H1 (cell line): Measurements from ENCODE around the gene KCNJ9. TPM values are rescaled to one million over a fixed set of nuclear protein-coding genes. Genes with fewer than 3 reads are reported as not detected.

Experiments
- ASH2L ChIP-seq: fragments of 200-600, 300-600 bp; sonication (generic); IDR thresholded peaks from one replicate; pipeline ENCODE4 v1.7.1; 2017; ENCODE audit warnings: low read length
- ATF2 ChIP-seq: IDR thresholded peaks from 2 replicates; pipeline ENCODE4 v1.6.1; 2012; ENCODE audit warnings: low read length, inconsistent platforms
- BCL11A ChIP-seq, 2 experiments: IDR thresholded peaks; one replicate each; pipeline ENCODE4 v1.6.1; 2011; ENCODE audit warnings: low read depth in 2 of 2, low read length in 2 of 2, mild to moderate bottlenecking in 2 of 2
- BRCA1 ChIP-seq: IDR thresholded peaks from 2 replicates; pipeline ENCODE4 v1.6.1; 2012; ENCODE audit warnings: low read depth, low read length, improper control_type of control experiment
- CHD1 ChIP-seq: IDR thresholded peaks from 2 replicates; pipeline ENCODE4 v1.6.1; 2012; ENCODE audit warnings: low read depth, low read length, improper control_type of control experiment
- EGR1 ChIP-seq: IDR thresholded peaks from 2 replicates; pipeline ENCODE4 v1.6.1; 2011; ENCODE audit warnings: low read depth, low read length, borderline replicate concordance
- EP300 ChIP-seq, 2 experiments: IDR thresholded peaks; 1 replicate in 1 of 2; 2 replicates in 1 of 2; pipeline ENCODE4 v1.6.1; 2011 to 2012; ENCODE audit warnings: low read depth in 2 of 2, low read length in 2 of 2, mild to moderate bottlenecking in 2 of 2, borderline replicate concordance in 1 of 2, inconsistent platforms in 1 of 2, moderate library complexity in 1 of 2
- EZH2 ChIP-seq: fragments of 200-600 bp; sonication (generic); IDR thresholded peaks from 2 replicates; pipeline ENCODE4 v1.7.1; 2012; ENCODE audit warnings: low read depth, mild to moderate bottlenecking, moderate library complexity, low read length, inconsistent platforms; ENCODE audit not compliant: severe bottlenecking
- JUN ChIP-seq: IDR thresholded peaks from 2 replicates; pipeline ENCODE4 v1.6.1; 2011; ENCODE audit warnings: low read depth, mild to moderate bottlenecking, improper control_type of control experiment, low read length
- MAFK ChIP-seq: IDR thresholded peaks from 2 replicates; pipeline ENCODE4 v1.6.1; 2012; ENCODE audit warnings: low read depth, mild to moderate bottlenecking, improper control_type of control experiment, low read length
- POU5F1 ChIP-seq: IDR thresholded peaks from 2 replicates; pipeline ENCODE4 v1.6.1; 2011; ENCODE audit warnings: low read depth, mild to moderate bottlenecking, low read length, moderate library complexity
- RAD21 ChIP-seq, 2 experiments: IDR thresholded peaks in 1 of 2; conservative IDR thresholded peaks in 1 of 2; 2 replicates each; pipeline ENCODE4 v1.6.1; 2011; ENCODE audit warnings: low read depth in 2 of 2, low read length in 2 of 2, improper control_type of control experiment in 1 of 2, inconsistent platforms in 1 of 2, mild to moderate bottlenecking in 1 of 2, moderate library complexity in 1 of 2
- SIN3A ChIP-seq, 2 experiments: IDR thresholded peaks in 1 of 2; conservative IDR thresholded peaks in 1 of 2; 2 replicates each; pipeline ENCODE4 v1.6.1; 2011 to 2012; ENCODE audit warnings: low read length in 2 of 2, improper control_type of control experiment in 1 of 2, low read depth in 1 of 2, mild to moderate bottlenecking in 1 of 2
- SIX5 ChIP-seq: IDR thresholded peaks from 2 replicates; pipeline ENCODE4 v1.6.1; 2011; ENCODE audit warnings: mild to moderate bottlenecking, low read depth, low read length
- SP1 ChIP-seq: IDR thresholded peaks from 2 replicates; pipeline ENCODE4 v1.6.1; 2011; ENCODE audit warnings: low read depth, low read length
- SP2 ChIP-seq: IDR thresholded peaks from 2 replicates; pipeline ENCODE4 v1.6.1; 2012; ENCODE audit warnings: mild to moderate bottlenecking, low read length, inconsistent platforms
- SUZ12 ChIP-seq: fragments of 200-600 bp; sonication (generic); IDR thresholded peaks from 2 replicates; pipeline ENCODE4 v1.6.1; 2012; ENCODE audit warnings: mild to moderate bottlenecking, inconsistent platforms, low read length, moderate library complexity, mixed read lengths
- TBP ChIP-seq: IDR thresholded peaks from 2 replicates; pipeline ENCODE4 v1.6.1; 2011; ENCODE audit warnings: low read depth, low read length, improper control_type of control experiment
- YY1 ChIP-seq: IDR thresholded peaks from 2 replicates; pipeline ENCODE4 v1.6.1; 2011; ENCODE audit warnings: low read depth, mild to moderate bottlenecking, low read length
- ZNF274 ChIP-seq: IDR thresholded peaks from 2 replicates; pipeline ENCODE4 v1.7.0; 2012; ENCODE audit warnings: low read length, borderline replicate concordance; ENCODE audit errors: extremely low read depth
- polyA plus RNA-seq, 7 experiments: library from polyadenylated mRNA; depleted of rRNA in 3 of 7; stranded (reverse) in 5 of 7; unstranded in 2 of 7; fragments of >200 nt in 5 of 7; fragments of 200-250 nt in 2 of 7; gene quantifications; 1 replicate in 5 of 7; 2 replicates in 1 of 7; 4 replicates in 1 of 7; pipeline versions ENCODE4 v1.2.1 to v1.2.3, GENCODE V29; 2011 to 2013; ENCODE audit warnings: missing spikeins in 2 of 7, mixed read lengths in 2 of 7
- total RNA-seq: library from RNA; stranded (reverse); fragmentation: NEBNext Ultra II Directional; extraction: Animal tissue kit (Norgen Biotek cat#: 25700); gene quantifications from 2 replicates; pipeline ENCODE4 v1.2.1, GENCODE V29; 2021

The KCNJ9 gene
- total and polyA plus RNA-seq, 2 of the 8 experiments (the other 6 are each of a cell fraction or from before 2014, with no cell fraction given) = 0.02 to 0.13 TPM

GRCh38 chr1:160083968-160084770 is 2.8 kb downstream of the KCNJ9 start (continued):
- TF ChIP-seq SUZ12 (no peak), BRCA1 (no peak), EZH2 (no peak), YY1 (peak; percentile 71), SIN3A (conservative IDR thresholded peaks at IDR 0.05 in 1 of 2, IDR thresholded peaks at IDR 0.05 in 1 of 2; ENCODE audit: low read depth in 1 of 2, low read length in 2 of 2) (peak in 1 of 2 experiments; percentile 56; a peak in 1 of 4 replicates), SIX5 (no peak), SP2 (no peak), ZNF274 (no peak), SP1 (no peak), CHD1 (no peak), BCL11A (IDR thresholded peaks at IDR 0.05; ENCODE audit: low read depth in 2 of 2, low read length in 2 of 2) (no peak), ASH2L (peak; percentile 57), ATF2 (no peak; the same call in 1 of the 2 replicates), JUN (no peak), POU5F1 (no peak), TBP (peak; percentile 16; the same call in 1 of the 2 replicates), EP300 (IDR thresholded peaks at IDR 0.05; ENCODE audit: borderline replicate concordance in 1 of 2, low read depth in 2 of 2, low read length in 2 of 2) (no peak), MAFK (no peak), RAD21 (IDR thresholded peaks at IDR 0.05 in 1 of 2, conservative IDR thresholded peaks at IDR 0.05 in 1 of 2; ENCODE audit: low read depth in 2 of 2, low read length in 2 of 2) (peak; percentile 70 to 74), EGR1 (no peak)
